ENCODE measurements around the gene ITM2B.
A peak's percentile ranks its signal among the peaks of the same experiment; 100 is the strongest.

Gene ITM2B

DNA sequence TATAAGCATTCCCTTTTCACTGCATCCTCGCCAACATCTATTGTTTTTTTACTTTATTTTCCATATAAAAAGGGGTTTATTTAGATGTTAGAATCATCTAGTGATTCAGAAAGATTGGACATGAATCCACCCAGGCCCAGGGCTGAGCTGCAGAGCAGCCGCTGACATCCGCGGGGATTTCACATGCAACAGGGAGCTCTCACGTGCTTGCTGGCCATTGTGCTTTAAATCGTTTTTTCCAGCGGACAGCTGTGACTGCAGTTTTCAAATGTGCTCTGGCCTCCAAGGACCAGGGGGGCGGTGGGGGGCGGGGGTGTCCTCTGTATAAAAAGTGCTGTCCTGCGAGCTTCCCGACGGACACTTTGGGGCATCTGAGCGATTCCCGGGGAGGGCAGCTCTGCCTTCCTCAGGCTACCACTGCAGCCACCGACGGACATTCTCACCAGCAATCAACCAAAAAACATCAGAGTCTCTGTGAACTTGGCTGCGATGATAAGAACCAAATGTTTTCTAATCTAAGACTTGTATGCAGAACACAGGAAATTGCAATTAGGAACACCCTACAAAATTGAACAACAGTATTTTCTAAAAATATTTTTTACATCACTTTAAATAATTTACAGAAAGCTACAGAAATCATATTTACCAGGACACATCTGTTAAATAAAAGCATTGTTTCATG lies 83.1 kb downstream of the ITM2B start:
- no peak for DNase-seq

GRCh38 chr13:48316826-48317510 lies 84.0 kb downstream of the ITM2B start:
- DNase-seq: no peak

DNA sequence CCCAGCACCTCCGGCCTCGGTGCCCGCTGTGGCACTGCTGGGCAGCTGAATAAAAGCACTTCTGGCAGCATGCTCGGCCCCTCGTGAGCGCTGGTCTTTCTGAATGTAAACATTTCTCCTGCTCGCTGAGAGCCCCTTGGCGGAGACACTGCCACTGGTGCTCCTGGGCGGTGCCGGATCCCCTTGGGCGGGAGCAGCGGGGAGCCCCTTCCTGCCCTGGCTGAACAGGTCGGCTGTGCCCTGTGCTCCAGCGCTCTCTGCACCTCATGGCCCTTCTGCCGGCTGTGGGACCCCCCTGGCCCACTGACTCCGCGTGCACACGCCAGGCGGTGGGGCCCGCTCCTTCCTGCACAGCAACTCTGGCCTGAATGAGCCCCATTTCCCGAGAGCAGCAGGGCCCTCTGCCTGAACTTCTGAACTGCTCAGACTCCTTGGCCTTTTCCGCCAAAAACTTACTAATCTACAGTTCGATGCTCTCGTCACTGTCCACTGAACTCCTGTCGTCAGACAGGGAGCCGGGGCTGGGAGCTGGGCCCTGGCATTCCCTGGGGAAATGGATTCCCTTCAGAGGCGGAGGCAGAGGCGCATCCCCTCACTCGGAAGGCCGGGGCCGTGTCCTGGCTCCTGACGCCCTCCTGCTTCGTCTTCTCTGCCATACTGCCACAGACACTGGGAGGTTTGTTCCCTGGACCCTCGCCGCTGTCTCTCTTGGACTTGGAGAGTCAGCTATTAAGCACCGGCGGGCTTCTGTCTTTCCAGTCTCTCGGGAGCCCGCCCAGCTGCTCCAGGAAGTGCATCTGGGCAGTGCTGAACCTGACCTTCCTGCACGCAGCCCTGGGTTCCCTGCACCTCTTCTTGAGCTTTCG lies 84.7 kb downstream of the ITM2B start:
- DNase-seq: no peak

DNA sequence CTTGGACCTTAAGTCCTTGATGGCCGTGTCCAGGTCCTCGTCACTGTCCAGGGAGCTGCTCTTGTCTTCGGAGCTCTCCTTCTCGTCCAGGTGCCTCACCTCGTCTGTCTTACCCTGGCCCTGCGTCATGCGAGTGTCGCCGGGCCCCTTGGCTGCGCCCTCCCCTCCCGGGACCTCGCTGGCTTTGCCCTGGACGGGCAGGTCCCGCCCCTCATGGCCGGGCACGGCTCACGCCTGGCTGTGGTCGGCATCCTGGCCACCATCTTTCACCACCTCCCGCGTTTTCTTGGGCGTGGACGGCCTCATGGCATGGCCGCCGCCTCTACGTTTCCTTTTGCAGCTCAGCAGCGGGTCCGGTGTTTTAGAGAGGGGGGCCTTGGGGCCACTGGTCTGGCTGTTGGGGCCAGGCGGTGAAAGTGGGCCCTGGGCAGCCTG lies 85.4 kb downstream of the ITM2B start:
- DNase-seq: no peak

DNA sequence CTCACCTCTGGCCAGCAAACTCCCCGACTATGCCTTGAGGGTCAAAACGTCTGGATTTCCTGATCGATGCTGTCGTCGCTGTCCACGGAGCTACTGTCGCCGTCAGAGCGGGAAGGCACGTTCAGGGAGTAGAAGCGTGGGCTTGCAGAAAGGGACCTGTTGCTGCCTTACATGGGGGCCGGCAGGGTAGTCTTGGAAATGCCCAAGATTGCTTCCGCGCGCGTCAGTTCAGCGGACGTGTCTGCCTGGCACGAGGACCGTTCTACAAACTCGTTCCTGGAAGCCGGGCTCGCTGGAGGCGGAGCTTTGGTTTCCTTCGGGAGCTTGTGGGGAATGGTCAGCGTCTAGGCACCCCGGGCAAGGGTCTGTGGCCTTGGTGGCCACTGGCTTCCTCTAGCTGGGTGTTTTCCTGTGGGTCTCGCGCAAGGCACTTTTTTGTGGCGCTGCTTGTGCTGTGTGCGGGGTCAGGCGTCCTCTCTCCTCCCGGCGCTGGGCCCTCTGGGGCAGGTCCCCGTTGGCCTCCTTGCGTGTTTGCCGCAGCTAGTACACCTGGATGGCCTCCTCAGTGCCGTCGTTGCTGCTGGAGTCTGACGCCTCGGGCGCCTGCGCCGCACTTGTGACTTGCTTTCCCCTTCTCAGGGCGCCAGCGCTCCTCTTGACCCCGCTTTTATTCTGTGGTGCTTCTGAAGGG lies 86.0 kb downstream of the ITM2B start:
- DNase-seq: peak; percentile 18
